Stimulated activated naive B cell treated with anti-CD40 and anti-IgM and Interleukin-4, amounts not matched to agents 10 μg/mL and 1 μg/mL and 100 μg/mL, for 72 hours (primary cell): ENCODE results near the gene HHEX.

Source experiments
- ATAC-seq, 2 donors: fragments of 150-1000 bp; cut with Tn5 transposase; replicated peaks; 2 replicates each; pipeline ENCODE4 v1.10.0; 2021; ENCODE audit warnings: moderate library complexity in 1 of 2
- DNase-seq: peaks from one replicate; pipeline ENCODE4 v3.0.0; 2021
- H3K27ac Mint-ChIP-seq: one replicate; pipeline ENCODE4 v1.8.0; 2022; ENCODE audit warnings: mild to moderate bottlenecking, mixed read lengths
- H3K27me3 Mint-ChIP-seq, 2 donors: one replicate each; pipeline ENCODE4 v1.8.0; 2022; ENCODE audit warnings: mixed read lengths in 2 of 2
- H3K36me3 Mint-ChIP-seq, 2 donors: one replicate each; pipeline ENCODE4 v1.8.0; 2022; ENCODE audit warnings: mixed read lengths in 2 of 2, mild to moderate bottlenecking in 1 of 2
- H3K4me1 Mint-ChIP-seq, 2 donors: one replicate each; pipeline ENCODE4 v1.8.0; 2022; ENCODE audit warnings: mixed read lengths in 2 of 2, mild to moderate bottlenecking in 1 of 2
- H3K4me3 Mint-ChIP-seq, 2 donors: one replicate each; pipeline ENCODE4 v1.8.0; 2022; ENCODE audit warnings: mild to moderate bottlenecking in 2 of 2, mixed read lengths in 2 of 2, moderate library complexity in 1 of 2
- H3K9me3 Mint-ChIP-seq, 2 donors: one replicate each; pipeline ENCODE4 v1.8.0; 2022; ENCODE audit warnings: mixed read lengths in 2 of 2, mild to moderate bottlenecking in 1 of 2

HHEX gene

GRCh38 chr10:92699518-92700381 lies 10.0 kb downstream of the HHEX start:
- Mint-ChIP-seq H3K4me1 (peaks cover 34 to 50% of the 10 kb centered on the region in 2 donors), H3K4me3 (peak overlapping the region; percentile 82 to 83), H3K27me3 (no peaks in the 10 kb centered on the region), H3K27ac (peak overlapping the region; percentile 72), H3K9me3 (no peaks in the 10 kb centered on the region), H3K36me3 (peaks cover 5% of the 10 kb centered on the region in 2 donors)
- peak; percentile 34 for DNase-seq
- peak; percentile 70 to 72 for ATAC-seq

- peaks cover 30 to 37% of the 10 kb centered on the region in 2 donors for H3K4me1 Mint-ChIP-seq
- no peaks in the 10 kb centered on the region for H3K36me3 Mint-ChIP-seq
- H3K27me3 Mint-ChIP-seq = no peaks in the 10 kb centered on the region
- peak; percentile 42 to 55 for ATAC-seq
- no peak for DNase-seq
- H3K9me3 Mint-ChIP-seq = no peaks in the 10 kb centered on the region
- peak overlapping the region; percentile 49 for H3K27ac Mint-ChIP-seq
- H3K4me3 Mint-ChIP-seq = peak overlapping the region; percentile 60 to 71
Observed at GRCh38 chr10:92702301-92702916, 12.7 kb downstream of the HHEX start.

- peak overlapping the region; percentile 80 for H3K27ac Mint-ChIP-seq
Observed at GRCh38 chr10:92712016-92712889, 22.5 kb downstream of the HHEX start.

GRCh38 chr10:92714152-92714845 lies 24.5 kb downstream of the HHEX start:
- H3K9me3 Mint-ChIP-seq = peaks cover 0 to 6% of the 10 kb centered on the region in 2 donors
- peaks cover 32 to 66% of the 10 kb centered on the region in 2 donors for H3K4me1 Mint-ChIP-seq
- H3K27me3 Mint-ChIP-seq = no peaks in the 10 kb centered on the region
- DNase-seq (no peak), ATAC-seq (no peak)
- peak overlapping the region; percentile 37 for H3K27ac Mint-ChIP-seq
- peaks cover 0 to 3% of the 10 kb centered on the region in 2 donors for H3K36me3 Mint-ChIP-seq
- H3K4me3 Mint-ChIP-seq = no peak overlapping the region

More at GRCh38 chr10:92712016-92712889, 22.5 kb downstream of the HHEX start:
- Mint-ChIP-seq H3K36me3 (peaks cover 0 to 3% of the 10 kb centered on the region in 2 donors), H3K27me3 (no peaks in the 10 kb centered on the region), H3K4me1 (peaks cover 29 to 55% of the 10 kb centered on the region in 2 donors), H3K9me3 (peaks cover 0 to 6% of the 10 kb centered on the region in 2 donors), H3K4me3 (peak overlapping the region; percentile 17 to 35)
- ATAC-seq = peak; percentile 87 to 89
- peak; percentile 27 for DNase-seq

GRCh38 chr10:92714872-92715271 lies 25.1 kb downstream of the HHEX start:
- H3K4me3 Mint-ChIP-seq = no peak overlapping the region
- peaks cover 34 to 72% of the 10 kb centered on the region in 2 donors for H3K4me1 Mint-ChIP-seq
- no peaks in the 10 kb centered on the region for H3K27me3 Mint-ChIP-seq
- peaks cover 0 to 6% of the 10 kb centered on the region in 2 donors for H3K9me3 Mint-ChIP-seq
- peaks cover 0 to 3% of the 10 kb centered on the region in 2 donors for H3K36me3 Mint-ChIP-seq
- ATAC-seq (no peak), DNase-seq (no peak)
- H3K27ac Mint-ChIP-seq = no peak overlapping the region

- peaks cover 0 to under 1% of the 10 kb centered on the region in 2 donors for H3K9me3 Mint-ChIP-seq
- peaks cover 0 to 7% of the 10 kb centered on the region in 2 donors for H3K27me3 Mint-ChIP-seq
- no peak overlapping the region for H3K27ac Mint-ChIP-seq
- DNase-seq (no peak), ATAC-seq (peak; percentile 42 to 74)
- no peaks in the 10 kb centered on the region for H3K36me3 Mint-ChIP-seq
- H3K4me3 Mint-ChIP-seq = no peak overlapping the region
- peaks cover 25 to 66% of the 10 kb centered on the region in 2 donors for H3K4me1 Mint-ChIP-seq
Observed at GRCh38 chr10:92719991-92720830, 30.5 kb downstream of the HHEX start.

GRCh38 chr10:92720831-92721165 lies 31.0 kb downstream of the HHEX start:
- H3K27ac Mint-ChIP-seq = no peak overlapping the region

GRCh38 chr10:92722349-92722748 lies 32.6 kb downstream of the HHEX start:
- Mint-ChIP-seq H3K36me3 (no peaks in the 10 kb centered on the region), H3K4me1 (peaks cover 15 to 50% of the 10 kb centered on the region in 2 donors), H3K27me3 (peaks cover 0 to 12% of the 10 kb centered on the region in 2 donors), H3K4me3 (no peak overlapping the region), H3K9me3 (no peaks in the 10 kb centered on the region), H3K27ac (no peak overlapping the region)
- DNase-seq = no peak
- no peak for ATAC-seq

More at GRCh38 chr10:92720831-92721165, 31.0 kb downstream of the HHEX start:
- H3K27me3 Mint-ChIP-seq = peaks cover 0 to 7% of the 10 kb centered on the region in 2 donors
- ATAC-seq (peak in 1 of 2 donors; percentile 6), DNase-seq (no peak)
- H3K9me3 Mint-ChIP-seq = no peaks in the 10 kb centered on the region
- peaks cover 21 to 60% of the 10 kb centered on the region in 2 donors for H3K4me1 Mint-ChIP-seq
- H3K4me3 Mint-ChIP-seq = no peak overlapping the region
- H3K36me3 Mint-ChIP-seq = no peaks in the 10 kb centered on the region

GRCh38 chr10:92727141-92727540 lies 37.4 kb downstream of the HHEX start:
- Mint-ChIP-seq H3K9me3 (no peaks in the 10 kb centered on the region), H3K36me3 (no peaks in the 10 kb centered on the region), H3K4me1 (peaks cover 26 to 63% of the 10 kb centered on the region in 2 donors), H3K4me3 (no peak overlapping the region), H3K27me3 (peaks cover 0 to 12% of the 10 kb centered on the region in 2 donors), H3K27ac (no peak overlapping the region)
- ATAC-seq (no peak), DNase-seq (no peak)

- Mint-ChIP-seq H3K27ac (no peak overlapping the region), H3K27me3 (peaks cover 0 to 12% of the 10 kb centered on the region in 2 donors), H3K9me3 (no peaks in the 10 kb centered on the region), H3K4me3 (no peak overlapping the region), H3K4me1 (peaks cover 26 to 59% of the 10 kb centered on the region in 2 donors), H3K36me3 (no peaks in the 10 kb centered on the region)
- DNase-seq = no peak
- no peak for ATAC-seq
Observed at GRCh38 chr10:92727550-92727949, 37.8 kb downstream of the HHEX start.

GRCh38 chr10:92729886-92730285 lies 40.1 kb downstream of the HHEX start:
- no peak for DNase-seq
- H3K9me3 Mint-ChIP-seq = no peaks in the 10 kb centered on the region
- no peak overlapping the region for H3K4me3 Mint-ChIP-seq
- no peak overlapping the region for H3K27ac Mint-ChIP-seq
- H3K27me3 Mint-ChIP-seq = peaks cover 0 to 5% of the 10 kb centered on the region in 2 donors
- no peaks in the 10 kb centered on the region for H3K36me3 Mint-ChIP-seq
- ATAC-seq = peak; percentile 70 to 72
- H3K4me1 Mint-ChIP-seq = peaks cover 32 to 70% of the 10 kb centered on the region in 2 donors

GRCh38 chr10:92732958-92733357 lies 43.2 kb downstream of the HHEX start:
- H3K4me3 Mint-ChIP-seq = no peak overlapping the region
- H3K4me1 Mint-ChIP-seq = peaks cover 37 to 75% of the 10 kb centered on the region in 2 donors
- H3K9me3 Mint-ChIP-seq = no peaks in the 10 kb centered on the region
- ATAC-seq (no peak), DNase-seq (no peak)
- H3K36me3 Mint-ChIP-seq = no peaks in the 10 kb centered on the region
- H3K27ac Mint-ChIP-seq = no peak overlapping the region
- no peaks in the 10 kb centered on the region for H3K27me3 Mint-ChIP-seq

- peak; percentile 54 to 57 for ATAC-seq
- no peaks in the 10 kb centered on the region for H3K9me3 Mint-ChIP-seq
- DNase-seq = no peak
- H3K4me1 Mint-ChIP-seq = peaks cover 35 to 64% of the 10 kb centered on the region in 2 donors
- peaks cover 0 to 3% of the 10 kb centered on the region in 2 donors for H3K36me3 Mint-ChIP-seq
- H3K27ac Mint-ChIP-seq = no peak overlapping the region
- H3K4me3 Mint-ChIP-seq = no peak overlapping the region
- H3K27me3 Mint-ChIP-seq = no peaks in the 10 kb centered on the region
Observed at GRCh38 chr10:92734301-92734700, 44.5 kb downstream of the HHEX start.
